Right ventricle myocardium superior (tissue), 1 donor: ENCODE data around the gene CD5L. TPM values are rescaled to one million over a fixed set of nuclear protein-coding genes. Genes with fewer than 3 reads are reported as not detected.

ENCODE experiments used
- ATAC-seq: fragments of 200-7000 bp; cut with Tn5 transposase; one replicate; pipeline ENCODE4 v1.9.1; 2020; ENCODE audit warnings: mild to moderate bottlenecking; ENCODE audit not compliant: poor library complexity
- DNase-seq: peaks from one replicate; pipeline ENCODE4 v3.0.0-alpha.2; 2020
- intact Hi-C: fragments of 100-400 bp; cut with DNase I; formaldehyde crosslinking; loops from one replicate; pipeline ENCODE4 v1.11.2; 2022
- total RNA-seq: library from RNA; stranded (reverse); fragmentation: NEBNext Ultra II Directional; extraction: Animal tissue kit (Norgen Biotek cat#: 25700); gene quantifications from one replicate; pipeline ENCODE4 v1.2.1, GENCODE V29; 2021
- donor health status: DM: no; HTN: yes; CAD: no; lungs with severe emphysema.

The CD5L gene
- total RNA-seq, 1 donor from 2014 or later, result 4.9 TPM

GRCh38 chr1:157820299-157820698, 21.3 kb downstream of the CD5L start:
- DNase-seq (no peak), ATAC-seq (no peak)
- intact Hi-C loops, result no loop called here

DNA sequence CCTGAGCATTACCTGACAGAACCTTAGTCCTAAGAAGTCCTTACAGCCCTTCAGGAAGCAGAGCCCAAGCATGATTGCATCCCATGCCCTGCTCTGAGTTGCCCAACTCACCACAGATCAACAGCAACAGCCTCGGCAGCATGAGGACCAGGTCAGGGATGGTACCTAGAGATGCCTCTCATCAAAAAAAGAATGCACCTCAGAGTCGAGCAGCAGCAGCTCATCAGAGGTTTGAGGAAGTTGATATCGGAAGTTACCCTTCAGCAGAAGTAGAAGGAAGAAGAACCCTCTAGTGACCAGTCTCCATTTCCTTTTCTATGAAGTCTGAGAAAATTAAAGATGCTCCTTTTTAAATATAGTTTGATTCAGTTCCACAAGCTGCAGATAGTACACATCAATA, 21.7 kb downstream of the CD5L start, which contains the start of gene FCRL1:
TSS of gene FCRL1 (minus strand) at position 225 of the 400 bp plus-strand sequence. CDS start at position 142, 83 bp downstream.
- DNase-seq (no peak), ATAC-seq (no peak)
- intact Hi-C loops, result no loop called here

GRCh38 chr1:157819215-157819614, 22.4 kb downstream of the CD5L start:
- no peak for DNase-seq
- ATAC-seq, result no peak
- intact Hi-C loops, result no loop called here

- no peak for DNase-seq
- no peak for ATAC-seq
- intact Hi-C loops, result no loop called here
These were observed 28.3 kb downstream of the CD5L start for GRCh38 chr1:157813269-157813668.

DNA sequence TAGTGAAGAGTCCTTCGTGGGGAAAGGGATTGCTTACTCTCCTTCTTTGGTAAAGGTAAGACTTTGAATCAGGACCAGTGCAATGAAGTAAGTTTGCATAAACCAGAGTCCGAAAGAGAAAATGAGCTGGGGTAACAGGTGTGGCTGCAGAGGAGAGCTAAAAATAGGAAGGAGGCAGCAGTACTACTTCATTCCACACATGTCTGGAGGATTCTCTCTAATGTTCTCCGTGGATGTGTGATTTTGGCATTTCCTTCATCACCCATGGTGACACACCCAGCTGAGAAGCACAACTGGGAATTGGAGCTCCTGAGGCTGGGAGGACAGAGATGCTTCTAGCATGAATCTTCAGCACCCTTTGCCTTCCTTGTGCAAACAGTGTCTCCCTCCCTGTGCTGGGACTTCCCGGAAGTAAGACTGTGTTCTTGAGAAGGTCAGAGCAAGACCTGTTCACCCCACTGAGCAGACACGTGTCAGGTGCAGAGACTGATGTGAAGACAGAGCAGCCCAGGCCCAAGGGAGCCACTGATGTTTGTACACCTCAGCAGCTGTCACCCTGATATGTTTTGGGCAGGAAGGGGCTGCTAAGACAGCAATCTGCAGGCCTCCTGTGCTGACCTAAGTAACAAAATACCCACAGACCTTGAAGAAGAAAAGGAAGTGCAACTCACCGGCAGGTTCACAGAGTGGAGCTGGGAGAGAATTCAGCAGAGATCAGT, 35.0 kb downstream of the CD5L start:
- DNase-seq (no peak), ATAC-seq (no peak)
- intact Hi-C loops, result no loop called here

DNA sequence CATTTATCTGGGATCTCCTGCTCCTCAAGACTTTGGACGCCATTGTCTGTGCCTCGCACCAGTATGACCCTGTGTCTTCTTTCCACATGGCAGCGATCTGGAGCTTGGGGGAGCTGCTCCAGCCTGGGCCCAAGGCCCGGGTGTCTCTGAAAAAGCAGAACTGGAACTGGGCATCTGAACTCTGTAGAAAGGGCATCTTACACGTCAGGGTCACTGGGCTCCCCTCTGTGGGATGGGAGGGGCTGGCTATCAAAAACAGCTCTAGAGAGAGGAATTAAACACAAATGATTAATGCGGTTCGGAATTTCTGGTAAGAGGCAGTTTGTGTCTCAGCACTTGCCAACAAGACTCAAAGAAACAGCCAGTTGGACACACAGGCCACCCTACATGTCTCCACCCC, 37.8 kb downstream of the CD5L start:
- intact Hi-C loops, result no loop called here
- ATAC-seq (no peak), DNase-seq (no peak)

GRCh38 chr1:157799996-157800395, 41.6 kb downstream of the CD5L start:
- intact Hi-C loops, result no loop called here
- DNase-seq, result no peak
- ATAC-seq, result no peak

DNA sequence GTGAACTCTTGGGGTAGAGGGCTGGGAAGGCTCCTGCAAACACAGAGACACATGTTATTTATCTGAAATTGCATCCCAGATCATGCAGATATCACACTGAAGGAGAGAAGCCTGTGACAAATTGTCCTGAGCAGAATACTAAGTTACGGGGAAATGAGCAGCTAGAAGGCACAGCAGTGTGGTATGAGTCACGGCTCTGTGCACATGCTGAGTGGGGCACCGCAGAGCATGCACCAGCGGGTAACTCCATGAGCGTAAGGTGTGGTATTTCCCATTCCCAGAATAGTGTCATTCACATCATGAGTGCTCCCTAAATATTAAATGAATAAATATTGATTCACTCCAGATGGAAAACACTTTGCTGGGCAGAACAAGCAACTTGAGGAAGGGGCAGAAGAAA, 43.4 kb downstream of the CD5L start:
- intact Hi-C loops, result no loop called here
- no peak for DNase-seq
- no peak for ATAC-seq

- ATAC-seq, result no peak
- DNase-seq, result no peak
- intact Hi-C loops, result no loop called here
These were observed 56.4 kb downstream of the CD5L start for GRCh38 chr1:157785248-157785647.

- DNase-seq (no peak), ATAC-seq (no peak)
- intact Hi-C loops, result no loop called here
These were observed 56.8 kb downstream of the CD5L start for GRCh38 chr1:157784801-157785200.

- intact Hi-C loops, result no loop called here
- ATAC-seq (no peak), DNase-seq (no peak)
These were observed 58.7 kb downstream of the CD5L start for GRCh38 chr1:157782931-157783330.

- ATAC-seq (no peak), DNase-seq (no peak)
- intact Hi-C loops, result no loop called here
These were observed 60.6 kb downstream of the CD5L start for GRCh38 chr1:157781048-157781447.

Other genes with a start within 250 kb of the CD5L start
- not detected for gene FCRL4, start 243.7 kb downstream of the CD5L start, total RNA-seq
- gene FCRL3, start 141.0 kb downstream of the CD5L start, total RNA-seq, result not detected
- not detected for gene FCRL2, start 64.7 kb downstream of the CD5L start, total RNA-seq
- not detected for gene FCRL1, start 21.7 kb downstream of the CD5L start, total RNA-seq
- 9.5 TPM for gene KIRREL1, start 151.8 kb upstream of the CD5L start, total RNA-seq